ENCODE data around the gene CAMK1D. TPM values are rescaled to one million over a fixed set of nuclear protein-coding genes. Genes with fewer than 3 reads are reported as not detected.

The CAMK1D gene
- total and polyA plus RNA-seq, 2 of the 8 experiments (the other 6 are each of a cell fraction or from before 2014, with no cell fraction given) = 3.5 to 10.6 TPM

DNA sequence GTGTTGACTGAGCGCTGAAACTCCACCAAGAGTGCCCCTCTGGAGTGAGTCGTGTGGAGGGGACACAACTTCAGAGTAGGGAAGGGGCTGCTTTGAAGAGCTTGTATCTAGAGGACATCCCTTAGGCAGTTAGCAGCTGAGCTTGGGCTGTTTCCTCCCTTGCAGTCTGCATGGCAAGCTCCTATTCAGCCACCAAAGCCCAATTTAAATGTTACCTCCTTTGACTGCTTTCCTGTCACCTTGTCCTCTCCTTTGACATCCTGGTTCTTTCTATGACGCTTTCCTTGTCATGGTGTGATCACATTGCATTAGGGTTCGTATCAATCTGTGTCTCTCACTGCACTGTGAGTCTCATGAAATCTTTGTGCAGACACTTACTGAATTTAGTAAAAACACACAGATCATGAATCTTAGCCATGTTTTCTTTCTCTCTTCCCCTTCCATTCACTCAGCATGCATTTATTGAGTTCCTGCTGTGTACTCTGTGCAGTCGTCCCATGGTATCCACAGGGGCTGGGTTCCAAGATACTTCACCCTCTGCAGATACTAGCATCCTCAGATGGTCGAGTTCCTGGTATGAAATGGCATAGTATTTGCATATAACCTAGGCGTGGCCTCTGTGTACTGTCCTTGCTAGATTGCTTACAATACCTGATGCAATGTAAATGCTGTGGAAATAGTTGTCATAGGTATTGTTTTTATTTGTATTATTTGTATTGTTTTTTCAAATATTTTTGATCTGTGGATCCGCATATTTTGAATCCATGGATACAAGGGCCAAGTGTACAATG lies 423.6 kb downstream of the CAMK1D start:
- no peak overlapping the region for H4K8ac ChIP-seq (ENCODE audit: extremely low read depth, insufficient read depth, low read length)
- H3K9ac ChIP-seq (replicated peaks in 1 of 4; ENCODE audit: extremely low read depth in 1 of 4, low read depth in 3 of 4, low read length in 3 of 4) = no peak overlapping the region
- no peak overlapping the region for H2AFZ ChIP-seq (ENCODE audit: low read length)
- no peaks in the 10 kb centered on the region for H3K79me1 ChIP-seq (ENCODE audit: low read depth, low read length)
- H3K56ac ChIP-seq (replicated peaks; ENCODE audit: insufficient read length, low read depth, low read length) = no peak overlapping the region
- no peak for DNase-seq (ENCODE audit: low read depth in 1 of 2, low spot score in 2 of 2)
- no peak overlapping the region for H3K4ac ChIP-seq (replicated peaks; ENCODE audit: insufficient read length, low read depth, low read length)
- H3K27me3 ChIP-seq (replicated peaks in 1 of 4; ENCODE audit: control insufficient read depth in 3 of 4, extremely low read depth in 1 of 4, insufficient read depth in 3 of 4, low read length in 3 of 4) = no peaks in the 10 kb centered on the region; a peak in 1 of 7 replicates
- H2BK12ac ChIP-seq (ENCODE audit: low read depth, low read length) = peak overlapping the region; percentile 50; the same call in 1 of the 2 replicates
- no peak overlapping the region for H2AK5ac ChIP-seq (ENCODE audit: low read depth, low read length)
- no peak overlapping the region for H2BK20ac ChIP-seq (ENCODE audit: low read length)
- no peak overlapping the region for H3K23ac ChIP-seq (ENCODE audit: insufficient read length)
- ChIA-PET CTCF (ENCODE audit: partially characterized antibody) (interaction anchor here (0.6 to 2.0 kb wide), 9 partner anchors 8 to 310 kb away, joined by 3 to 11 read pairs (median 4); no protein-coding TSS in a partner anchor), POLR2A (ENCODE audit: partially characterized antibody) (no interaction called here)
- H2BK120ac ChIP-seq (replicated peaks; ENCODE audit: low read depth, low read length) = no peak overlapping the region
- no peak overlapping the region for H4K5ac ChIP-seq (ENCODE audit: insufficient read length, low read depth, low read length)
- no peak overlapping the region for H4K91ac ChIP-seq (replicated peaks; ENCODE audit: insufficient read length, low read length)
- WGBS, 2 experiments (ENCODE audit: extremely low coverage in 1 of 2, insufficient coverage in 1 of 2, insufficient read length in 1 of 2, insufficient replicate concordance in 2 of 2, low coverage in 1 of 2, low lambda C conversion rate in 2 of 2, missing lambda C conversion rate in 1 of 2) = 82% methylated on average over 8 of the region's 8 CpGs; no CpG with 5 or more reads in 1 of the 2 experiments
- no peaks in the 10 kb centered on the region for H3K9me3 ChIP-seq (ENCODE audit: insufficient read depth in 2 of 2, low read depth in 1 of 2, low read length in 1 of 2)
- no peak overlapping the region for H3K14ac ChIP-seq (ENCODE audit: insufficient read length)
- no peaks in the 10 kb centered on the region for H4K20me1 ChIP-seq (replicated peaks in 1 of 2; ENCODE audit: control insufficient read depth in 1 of 2, insufficient read depth in 2 of 2, low read length in 2 of 2)
- H2BK5ac ChIP-seq (ENCODE audit: low read depth, low read length) = no peak overlapping the region
- H3K23me2 ChIP-seq (ENCODE audit: low read depth, low read length) = no peaks in the 10 kb centered on the region; the same call in 1 of the 2 replicates
- H3K79me2 ChIP-seq (ENCODE audit: control insufficient read depth in 1 of 2, insufficient read depth in 2 of 2, low read length in 2 of 2) = no peaks in the 10 kb centered on the region
- 0 out of 2 replicates have a peak overlapping the region, but pooled peaks have one; percentile 23 for H2BK15ac ChIP-seq (ENCODE audit: low read length)
- no peak for FAIRE-seq
- H3K4me3 ChIP-seq (ENCODE audit: extremely low read depth in 1 of 4, insufficient read depth in 2 of 4, low read depth in 3 of 4, low read length in 4 of 4) = no peak overlapping the region
- H3K4me2 ChIP-seq (ENCODE audit: insufficient read depth in 1 of 2, low read depth in 2 of 2, low read length in 2 of 2) = no peak overlapping the region
- no peaks in the 10 kb centered on the region for H3K36me3 ChIP-seq (ENCODE audit: control insufficient read depth in 2 of 4, insufficient read depth in 4 of 4, low read length in 3 of 4)
- peaks cover 5 to 17% (median 11%) of the 10 kb centered on the region in 4 experiments for H3K4me1 ChIP-seq (replicated peaks in 1 of 4; ENCODE audit: control insufficient read depth in 3 of 4, insufficient read depth in 4 of 4, low read length in 3 of 4)
- no peak overlapping the region for H3K18ac ChIP-seq (ENCODE audit: extremely low read depth, low read length)
- H3K27ac ChIP-seq (ENCODE audit: low read depth, low read length) = no peak overlapping the region
- TF ChIP-seq KDM5A (IDR thresholded peaks at IDR 0.05; ENCODE audit: low read length) (no peak), POLR2AphosphoS5 (IDR thresholded peaks at IDR 0.05; ENCODE audit: low read depth, low read length) (no peak), SIX5 (IDR thresholded peaks at IDR 0.05; ENCODE audit: low read depth, low read length) (no peak), POLR2A (IDR thresholded peaks at IDR 0.05; ENCODE audit: control extremely low read depth in 1 of 2, low read depth in 2 of 2, low read length in 2 of 2) (no peak), RXRA (IDR thresholded peaks at IDR 0.05; ENCODE audit: insufficient read depth, low read depth, low read length) (no peak), ZNF274 (IDR thresholded peaks at IDR 0.05; ENCODE audit: borderline replicate concordance, extremely low read depth, low read length) (no peak), E2F6 (IDR thresholded peaks at IDR 0.05) (no peak), EZH2 (IDR thresholded peaks at IDR 0.05; ENCODE audit: low read depth, low read length, severe bottlenecking) (no peak), CBX5 (IDR thresholded peaks at IDR 0.05; ENCODE audit: low read depth, low read length) (no peak), POU5F1 (IDR thresholded peaks at IDR 0.05; ENCODE audit: low read depth, low read length) (no peak), TAF1 (IDR thresholded peaks at IDR 0.05; ENCODE audit: low read depth, low read length) (no peak), YY1 (IDR thresholded peaks at IDR 0.05; ENCODE audit: low read depth, low read length) (no peak), JUND (IDR thresholded peaks at IDR 0.05; ENCODE audit: low read length) (no peak)

All from H1 (cell line).